ENCODE data around the gene ANKIB1.
A peak's percentile ranks its signal among the peaks of the same experiment; 100 is the strongest.
"Not testable (repeated sequence)": the region's sequence is repeated elsewhere in the genome, so short reads cannot be mapped to it uniquely, and the experiment has no call there.

The ANKIB1 gene

GRCh38 chr7:92330835-92331438 is 85.2 kb downstream of the ANKIB1 start:
- DNase-seq = no peak

GRCh38 chr7:92331508-92331907 is 85.7 kb downstream of the ANKIB1 start:
- DNase-seq = no peak

GRCh38 chr7:92332782-92333181 is 87.0 kb downstream of the ANKIB1 start:
- no peak for DNase-seq

- DNase-seq = no peak
These were observed 88.1 kb downstream of the ANKIB1 start for GRCh38 chr7:92333866-92334265.

- DNase-seq = no peak
These were observed 89.8 kb downstream of the ANKIB1 start for GRCh38 chr7:92335574-92335973.

GRCh38 chr7:92336662-92337340 is 91.0 kb downstream of the ANKIB1 start:
- DNase-seq = no peak

DNA sequence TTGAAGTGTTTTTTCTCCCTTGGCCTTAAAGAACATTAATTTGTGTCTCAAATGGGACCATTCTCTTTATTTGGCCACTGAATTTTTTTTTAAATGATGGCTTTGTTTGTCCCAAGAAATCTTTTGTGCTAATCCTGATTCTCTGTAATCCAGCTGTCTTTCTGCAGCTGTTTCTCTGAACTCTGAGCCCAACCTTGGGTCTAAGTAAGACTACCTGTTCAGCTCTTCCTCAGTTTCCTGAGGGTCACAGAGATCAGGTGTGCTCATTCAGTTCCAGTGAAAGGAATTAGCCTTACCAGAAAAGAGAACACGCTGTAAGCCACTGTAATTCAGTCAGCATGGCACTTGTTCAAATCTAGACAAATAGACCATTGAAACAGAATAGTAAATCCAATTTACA is 94.2 kb downstream of the ANKIB1 start:
- DNase-seq = no peak

DNA sequence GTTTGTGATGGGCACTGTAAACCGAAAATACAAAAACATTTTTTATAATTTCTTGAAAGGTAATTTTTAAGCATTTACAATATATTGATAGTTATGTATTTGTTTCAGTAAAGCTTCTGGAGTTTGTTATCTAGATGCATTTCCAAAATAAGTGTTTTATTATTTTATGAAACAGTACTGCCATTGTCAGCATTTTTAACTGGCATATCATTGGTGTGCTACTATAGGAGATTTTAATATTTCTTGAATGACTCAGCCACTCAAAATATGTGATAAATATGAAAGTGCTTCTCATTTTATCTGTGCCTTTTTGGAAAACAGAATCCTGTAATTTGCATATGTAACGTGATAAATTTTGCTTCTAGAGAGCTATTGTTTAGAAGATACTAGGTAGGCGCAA is 97.9 kb downstream of the ANKIB1 start:
- DNase-seq = no peak

DNA sequence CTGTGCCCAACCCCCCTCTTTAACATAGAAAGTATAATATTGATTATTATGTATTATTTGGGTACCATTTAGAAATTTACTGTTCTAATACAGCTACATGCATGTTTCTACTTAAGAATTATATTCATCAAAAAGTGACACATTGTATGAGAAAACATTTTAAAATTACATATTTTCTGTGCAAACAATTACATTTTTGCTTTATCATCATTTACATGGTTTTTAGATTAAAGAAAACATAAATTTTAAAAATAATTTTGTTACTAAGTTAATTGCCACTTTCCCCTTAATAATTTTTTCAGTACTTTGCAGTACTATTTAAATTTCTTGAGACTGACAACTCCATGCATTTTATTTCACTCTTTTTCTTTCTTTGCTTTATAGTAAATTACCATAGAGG is 106.2 kb downstream of the ANKIB1 start:
- DNase-seq = no peak

DNA sequence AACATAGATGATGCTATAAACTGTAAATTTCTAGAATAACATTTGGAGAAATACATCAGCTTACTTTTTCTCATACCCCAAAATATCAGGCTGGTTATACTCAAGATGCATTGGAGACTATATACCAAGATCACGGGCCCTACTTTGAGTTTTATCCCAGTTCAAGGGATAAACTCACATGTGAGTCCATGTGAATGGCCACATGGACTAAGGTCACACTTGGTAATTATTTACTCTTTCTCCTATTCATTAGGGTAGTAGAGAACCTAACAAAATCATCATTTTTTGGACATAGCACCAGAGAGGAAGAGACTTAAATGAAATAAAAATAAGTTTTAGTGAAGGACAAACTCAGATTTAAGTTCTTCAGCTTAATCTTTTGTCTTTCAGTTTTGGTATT is 108.4 kb downstream of the ANKIB1 start:
- no peak for DNase-seq

- no peak for DNase-seq
These were observed 110.6 kb downstream of the ANKIB1 start for GRCh38 chr7:92356406-92356805.

GRCh38 chr7:92357260-92357659 is 111.5 kb downstream of the ANKIB1 start:
- no peak for DNase-seq

GRCh38 chr7:92359179-92359578 is 113.4 kb downstream of the ANKIB1 start:
- not testable (repeated sequence) for DNase-seq

GRCh38 chr7:92359801-92360200 is 114.0 kb downstream of the ANKIB1 start:
- DNase-seq = no peak

DNA sequence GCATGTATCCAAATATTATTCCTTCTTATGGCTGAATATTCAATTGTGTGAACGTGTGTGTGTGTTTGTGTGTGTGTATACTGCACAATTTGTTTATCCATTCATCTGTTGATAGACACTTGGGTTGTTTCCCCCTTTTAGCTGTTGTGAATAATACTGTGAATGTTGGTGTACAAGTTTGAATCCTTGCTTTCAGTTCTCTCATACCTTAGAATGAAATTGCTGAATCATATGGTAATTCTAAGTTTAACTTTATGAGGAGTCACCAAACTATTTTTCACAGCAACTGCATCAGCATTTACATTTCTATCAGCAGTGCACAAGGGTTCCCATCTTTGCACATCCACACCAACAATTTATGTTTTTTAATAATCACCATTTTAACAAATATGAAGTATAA is 114.6 kb downstream of the ANKIB1 start:
- peak in 1 of 5 experiments; percentile 11 for DNase-seq

DNA sequence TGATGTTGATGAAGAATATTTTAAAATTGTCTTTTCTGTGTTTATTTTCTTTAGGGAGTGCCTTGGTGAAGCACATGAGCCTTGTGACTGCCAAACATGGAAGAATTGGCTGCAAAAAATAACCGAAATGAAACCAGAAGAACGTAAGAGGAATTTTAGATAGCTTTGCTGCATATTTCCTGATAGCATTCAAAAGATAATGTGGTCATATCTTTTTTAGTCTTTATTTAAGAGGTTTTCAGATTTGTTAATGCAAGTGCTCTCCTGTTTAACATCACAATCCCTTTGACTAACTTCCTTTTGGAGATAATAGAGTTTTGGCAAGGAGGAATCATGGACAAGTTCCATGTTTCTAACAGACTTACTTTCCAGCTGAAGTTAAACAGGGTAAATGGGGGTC is 116.4 kb downstream of the ANKIB1 start:
- DNase-seq = no peak

- no peak for DNase-seq
These were observed 121.0 kb downstream of the ANKIB1 start for GRCh38 chr7:92366730-92367129.

DNA sequence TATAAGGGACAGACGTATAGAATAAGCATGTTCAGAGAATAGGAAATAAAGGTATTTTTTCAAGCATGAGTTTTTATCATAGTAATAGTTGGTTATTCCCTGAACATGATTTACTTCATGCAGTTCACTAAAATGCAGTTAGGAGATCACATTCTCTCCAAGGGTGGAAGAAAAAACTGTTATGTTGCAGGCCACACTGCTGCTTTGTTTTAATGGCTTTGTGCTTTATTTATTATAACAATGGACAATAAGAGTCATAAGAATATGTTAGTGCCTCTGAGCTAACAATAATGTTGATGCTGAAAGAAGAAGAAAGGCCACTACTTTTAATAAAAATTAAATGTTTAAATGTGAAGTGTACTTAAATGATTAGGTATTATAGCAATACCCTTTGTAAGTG is 123.0 kb downstream of the ANKIB1 start:
- no peak for DNase-seq

GRCh38 chr7:92375013-92375412 is 129.2 kb downstream of the ANKIB1 start:
- DNase-seq = no peak

DNA sequence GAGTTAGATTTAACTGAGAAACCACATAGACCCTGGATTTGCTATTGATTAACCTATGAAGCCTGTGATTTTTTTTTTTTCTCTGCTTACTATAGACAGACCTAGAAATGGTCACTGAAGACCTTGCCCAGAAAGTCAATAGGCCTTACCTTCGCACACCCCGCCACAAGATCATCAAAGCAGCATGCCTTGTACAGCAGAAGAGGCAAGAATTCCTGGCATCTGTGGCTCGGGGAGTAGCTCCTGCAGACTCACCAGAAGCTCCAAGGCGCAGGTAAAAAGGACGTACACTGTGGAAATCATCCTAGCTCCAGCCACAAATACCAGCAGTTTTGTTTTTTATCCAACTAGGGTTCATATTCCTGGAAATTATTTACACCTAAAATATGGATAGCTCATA is 145.3 kb downstream of the ANKIB1 start:
- no peak for DNase-seq

DNA sequence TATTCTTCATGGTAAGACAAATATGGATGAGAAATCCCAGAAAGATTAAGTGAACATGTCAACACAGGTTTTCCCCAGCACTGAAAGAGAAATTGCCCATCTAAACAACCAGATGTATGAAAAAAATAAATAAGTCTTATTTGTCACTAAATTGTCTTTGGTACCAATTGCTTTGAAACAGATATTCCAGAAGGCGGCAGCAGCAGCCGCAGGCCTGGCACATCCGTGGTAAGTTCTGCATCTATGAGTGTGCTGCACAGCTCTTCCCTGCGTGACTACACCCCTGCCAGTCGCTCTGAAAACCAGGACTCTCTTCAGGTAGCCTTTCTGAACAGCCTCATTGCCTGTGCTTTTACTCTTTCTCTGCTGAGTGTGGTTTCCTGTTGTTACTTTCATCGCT is 151.8 kb downstream of the ANKIB1 start:
- DNase-seq = no peak

DNA sequence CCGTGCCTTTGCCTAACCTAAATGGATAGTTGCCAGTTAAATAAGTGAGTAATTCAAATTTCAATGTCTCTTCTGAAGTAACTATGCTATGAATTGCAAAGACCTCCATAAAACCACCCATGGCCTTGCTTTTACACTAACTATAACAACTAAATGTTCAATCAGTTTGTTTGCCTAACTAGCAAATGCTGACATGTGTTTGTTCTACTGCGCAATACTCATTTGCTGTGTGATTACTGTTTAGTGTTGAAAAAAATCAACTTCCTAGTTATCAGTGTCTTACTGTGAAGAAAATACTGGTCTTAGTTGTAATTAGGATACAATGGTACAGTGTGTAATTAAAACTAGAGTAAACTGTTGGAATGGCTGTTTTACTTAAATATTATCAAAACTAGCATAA is 154.2 kb downstream of the ANKIB1 start:
- no peak for DNase-seq

GRCh38 chr7:92402920-92403759 is 157.4 kb downstream of the ANKIB1 start:
- no peak for DNase-seq

GRCh38 chr7:92403760-92404074 is 157.9 kb downstream of the ANKIB1 start:
- DNase-seq = no peak

Data from T-helper 2 cell (primary cell).